ENCODE data around the gene ZNF469. TPM values are rescaled to one million over a fixed set of nuclear protein-coding genes. Genes with fewer than 3 reads are reported as not detected.

The ZNF469 gene
- total RNA-seq, 4 donors from 2014 or later = 0.18 to 1.7 (median 0.64) TPM

GRCh38 chr16:88349903-88350900 lies 32.6 kb upstream of the ZNF469 start:
- TF ChIP-seq POLR2A (IDR thresholded peaks at IDR 0.05) (no peak), CTCF (IDR thresholded peaks at IDR 0.05) (no peak)
- no peak for DNase-seq
- Histone ChIP-seq H3K4me1 (no peaks in the 10 kb centered on the region), H3K36me3 (no peaks in the 10 kb centered on the region), H3K4me3 (no peak overlapping the region), H3K27me3 (no peaks in the 10 kb centered on the region), H3K9me3 (no peaks in the 10 kb centered on the region), H3K27ac (no peak overlapping the region)

GRCh38 chr16:88350922-88351321 lies 31.8 kb upstream of the ZNF469 start:
- H3K27ac ChIP-seq = no peak overlapping the region
- no peaks in the 10 kb centered on the region for H3K36me3 ChIP-seq
- no peak for TF ChIP-seq POLR2A (IDR thresholded peaks at IDR 0.05)
- TF ChIP-seq CTCF (IDR thresholded peaks at IDR 0.05) = no peak
- DNase-seq = no peak
- no peak overlapping the region for H3K4me3 ChIP-seq
- H3K27me3 ChIP-seq = no peaks in the 10 kb centered on the region
- no peaks in the 10 kb centered on the region for H3K4me1 ChIP-seq
- H3K9me3 ChIP-seq = no peaks in the 10 kb centered on the region

DNA sequence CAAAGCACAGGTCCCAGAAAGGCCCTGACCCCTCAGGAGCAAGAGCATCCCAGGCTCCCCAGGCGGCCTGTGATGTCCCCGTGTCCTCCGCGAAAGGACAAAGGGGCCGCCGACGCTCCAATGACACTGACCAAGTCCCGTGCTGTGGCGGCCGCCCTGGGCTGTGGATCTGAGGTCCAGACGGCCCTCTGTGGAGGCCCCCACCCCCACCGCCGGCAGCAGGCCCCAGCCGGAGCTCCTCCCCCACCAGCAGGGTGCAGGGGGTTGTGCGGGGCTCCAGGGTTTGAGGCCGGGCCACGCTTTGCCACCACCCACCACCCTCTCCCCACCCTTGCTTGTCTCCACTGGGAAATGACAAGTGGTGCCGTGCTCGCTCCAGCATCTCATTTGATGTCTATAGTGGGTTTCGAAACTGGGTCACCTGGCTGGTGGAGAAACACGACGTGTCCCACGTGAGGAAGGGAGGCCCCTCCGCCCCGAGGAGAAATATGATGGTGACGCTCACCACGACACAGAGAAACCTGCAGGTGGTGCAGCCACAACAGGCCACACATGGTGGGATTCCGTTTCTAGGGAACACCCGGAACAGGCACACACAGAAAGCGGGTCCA lies 31.2 kb upstream of the ZNF469 start:
- Histone ChIP-seq H3K27me3 (no peaks in the 10 kb centered on the region), H3K27ac (no peak overlapping the region), H3K9me3 (no peaks in the 10 kb centered on the region), H3K4me1 (no peaks in the 10 kb centered on the region), H3K4me3 (no peak overlapping the region), H3K36me3 (no peaks in the 10 kb centered on the region)
- TF ChIP-seq POLR2A (IDR thresholded peaks at IDR 0.05) (no peak), CTCF (IDR thresholded peaks at IDR 0.05) (no peak)
- no peak for DNase-seq

GRCh38 chr16:88352261-88353200 lies 30.2 kb upstream of the ZNF469 start:
- Histone ChIP-seq H3K36me3 (no peaks in the 10 kb centered on the region), H3K27ac (no peak overlapping the region), H3K4me1 (no peaks in the 10 kb centered on the region), H3K9me3 (no peaks in the 10 kb centered on the region), H3K27me3 (no peaks in the 10 kb centered on the region), H3K4me3 (no peak overlapping the region)
- no peak for TF ChIP-seq POLR2A (IDR thresholded peaks at IDR 0.05)
- TF ChIP-seq CTCF (IDR thresholded peaks at IDR 0.05) = no peak
- no peak for DNase-seq

- no peak for DNase-seq
- TF ChIP-seq POLR2A (IDR thresholded peaks at IDR 0.05) (no peak), CTCF (IDR thresholded peaks at IDR 0.05) (no peak)
Measured at GRCh38 chr16:88353232-88353631, 29.5 kb upstream of the ZNF469 start.

More at GRCh38 chr16:88353232-88353631, 29.5 kb upstream of the ZNF469 start:
- H3K27me3 ChIP-seq = no peaks in the 10 kb centered on the region
- H3K27ac ChIP-seq = no peak overlapping the region
- H3K4me1 ChIP-seq = no peaks in the 10 kb centered on the region
- H3K9me3 ChIP-seq = no peaks in the 10 kb centered on the region
- no peak overlapping the region for H3K4me3 ChIP-seq
- H3K36me3 ChIP-seq = no peaks in the 10 kb centered on the region

Measured in Peyer's patch (tissue), 4 donors.